ENCODE measurements around the gene INPP4B.

DNA sequence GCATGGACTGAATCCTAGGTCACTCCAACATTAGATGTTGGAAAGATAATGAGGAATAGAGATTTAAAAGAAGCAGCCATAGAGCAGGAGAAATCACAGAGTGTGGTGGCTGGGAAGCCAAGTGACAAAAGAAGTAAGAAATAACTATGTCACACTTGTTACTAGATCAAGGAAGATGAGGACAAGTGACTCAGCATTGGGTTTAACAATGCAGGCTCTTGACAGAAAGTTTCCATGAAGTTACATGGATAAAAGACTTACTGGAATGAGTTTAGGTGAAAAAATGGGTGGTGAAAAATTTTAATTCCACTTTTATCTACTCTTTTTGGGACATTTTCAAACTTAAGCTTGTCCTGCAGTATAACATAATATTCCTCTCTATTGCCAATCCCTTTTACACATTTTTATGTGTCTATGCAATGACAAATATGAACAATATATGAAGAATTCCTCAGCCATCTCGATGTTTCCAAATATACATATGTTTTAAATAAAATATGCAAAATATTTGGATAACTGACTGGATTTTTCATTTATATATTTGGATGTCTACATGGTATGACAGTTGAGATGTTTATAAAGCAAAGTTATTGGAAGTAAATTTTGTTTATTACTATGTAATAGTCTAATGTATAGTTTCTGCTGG is 747.1 kb downstream of the INPP4B start:
- no peak for TF ChIP-seq POLR2AphosphoS5 (IDR thresholded peaks at IDR 0.05; ENCODE audit: low read depth, low read length)
- no peak for TF ChIP-seq RAD21 (IDR thresholded peaks at IDR 0.05; ENCODE audit: low read length)
- no peak for TF ChIP-seq TEAD4 (IDR thresholded peaks at IDR 0.05; ENCODE audit: borderline replicate concordance, insufficient read depth)
- TF ChIP-seq JUND (IDR thresholded peaks at IDR 0.05) = no peak
- TF ChIP-seq SMC3 (IDR thresholded peaks at IDR 0.05; ENCODE audit: low read depth, low read length) = no peak
- no peak for TF ChIP-seq MEF2A (IDR thresholded peaks at IDR 0.05; ENCODE audit: borderline replicate concordance, low read depth)
- TF ChIP-seq CTCF (IDR thresholded peaks at IDR 0.05) = no peak
- TF ChIP-seq, protein P1, sequence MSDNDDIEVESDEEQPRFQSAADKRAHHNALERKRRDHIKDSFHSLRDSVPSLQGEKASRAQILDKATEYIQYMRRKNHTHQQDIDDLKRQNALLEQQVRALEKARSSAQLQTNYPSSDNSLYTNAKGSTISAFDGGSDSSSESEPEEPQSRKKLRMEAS (IDR thresholded peaks at IDR 0.05; ENCODE audit: low read depth) = no peak
- TF ChIP-seq YY1 (IDR thresholded peaks at IDR 0.05; ENCODE audit: low read depth) = no peak
